Neural crest cell (in vitro differentiated cells): ENCODE measurements around the gene TUBB2B. TPM values are rescaled to one million over a fixed set of nuclear protein-coding genes. Genes with fewer than 3 reads are reported as not detected.
A peak's percentile ranks its signal among the peaks of the same experiment; 100 is the strongest.

Source experiments
- DNase-seq: peaks from one replicate; pipeline ENCODE4 v3.0.0; 2021; ENCODE audit warnings: low read depth, mixed read lengths, low spot score
- H3K27ac Mint-ChIP-seq: one replicate; pipeline ENCODE4 v1.8.0; 2021; ENCODE audit warnings: mild to moderate bottlenecking, mixed read lengths; ENCODE audit not compliant: unreplicated experiment
- H3K27me3 Mint-ChIP-seq: 2 replicates; pipeline ENCODE4 v1.8.0; 2021; ENCODE audit warnings: low read depth, mild to moderate bottlenecking, mixed read lengths
- H3K36me3 Mint-ChIP-seq: 2 replicates; pipeline ENCODE4 v1.8.0; 2021; ENCODE audit warnings: low read depth, mild to moderate bottlenecking, mixed read lengths
- H3K4me1 Mint-ChIP-seq: 2 replicates; pipeline ENCODE4 v1.8.0; 2021; ENCODE audit warnings: mixed read lengths
- H3K4me3 Mint-ChIP-seq: one replicate; pipeline ENCODE4 v1.8.0; 2021; ENCODE audit warnings: mild to moderate bottlenecking, mixed read lengths
- H3K9me3 Mint-ChIP-seq: 2 replicates; pipeline ENCODE4 v1.8.0; 2021; ENCODE audit warnings: mixed read lengths
- total RNA-seq: library from RNA; stranded (reverse); gene quantifications from 2 replicates; pipeline ENCODE4 v1.2.1, GENCODE V29; 2021
- TF ChIP-seq, protein P1 (sequence below): fragments of 200-600 bp; sonication (generic); conservative IDR thresholded peaks from 2 replicates; pipeline ENCODE4 v1.5.0; 2021; ENCODE audit warnings: antibody characterized with exemption, mild to moderate bottlenecking

The TUBB2B gene
- total RNA-seq, 1 donor from 2014 or later, result 665 TPM

DNA sequence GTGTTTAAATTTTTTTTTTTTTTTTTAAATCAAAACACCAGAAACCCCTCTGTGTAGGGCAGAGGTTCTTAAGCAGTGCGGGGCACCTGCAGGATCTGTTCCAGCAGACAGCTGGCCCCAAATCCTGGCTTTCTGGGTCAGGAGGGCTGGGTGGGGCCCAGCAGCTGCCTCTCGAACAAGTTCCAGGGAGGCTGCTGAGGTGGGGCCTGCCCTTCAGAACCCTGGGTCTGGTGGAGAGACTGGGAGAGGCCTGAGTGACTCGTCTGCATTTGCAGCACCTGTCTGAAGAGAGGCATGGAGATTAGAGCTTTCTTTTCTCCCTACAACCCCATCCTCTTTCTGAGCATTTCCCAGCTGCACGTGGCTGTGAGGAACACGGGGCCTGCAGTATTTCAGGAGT, 39.7 kb upstream of the TUBB2B start:
- Mint-ChIP-seq H3K4me3 (no peak overlapping the region), H3K27me3 (no peaks in the 10 kb centered on the region), H3K27ac (no peak overlapping the region), H3K9me3 (no peaks in the 10 kb centered on the region), H3K36me3 (peaks cover 16% of the 10 kb centered on the region), H3K4me1 (peaks cover 9% of the 10 kb centered on the region)
- TF ChIP-seq, protein P1, sequence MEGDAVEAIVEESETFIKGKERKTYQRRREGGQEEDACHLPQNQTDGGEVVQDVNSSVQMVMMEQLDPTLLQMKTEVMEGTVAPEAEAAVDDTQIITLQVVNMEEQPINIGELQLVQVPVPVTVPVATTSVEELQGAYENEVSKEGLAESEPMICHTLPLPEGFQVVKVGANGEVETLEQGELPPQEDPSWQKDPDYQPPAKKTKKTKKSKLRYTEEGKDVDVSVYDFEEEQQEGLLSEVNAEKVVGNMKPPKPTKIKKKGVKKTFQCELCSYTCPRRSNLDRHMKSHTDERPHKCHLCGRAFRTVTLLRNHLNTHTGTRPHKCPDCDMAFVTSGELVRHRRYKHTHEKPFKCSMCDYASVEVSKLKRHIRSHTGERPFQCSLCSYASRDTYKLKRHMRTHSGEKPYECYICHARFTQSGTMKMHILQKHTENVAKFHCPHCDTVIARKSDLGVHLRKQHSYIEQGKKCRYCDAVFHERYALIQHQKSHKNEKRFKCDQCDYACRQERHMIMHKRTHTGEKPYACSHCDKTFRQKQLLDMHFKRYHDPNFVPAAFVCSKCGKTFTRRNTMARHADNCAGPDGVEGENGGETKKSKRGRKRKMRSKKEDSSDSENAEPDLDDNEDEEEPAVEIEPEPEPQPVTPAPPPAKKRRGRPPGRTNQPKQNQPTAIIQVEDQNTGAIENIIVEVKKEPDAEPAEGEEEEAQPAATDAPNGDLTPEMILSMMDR, result no peak
- DNase-seq, result no peak

- Mint-ChIP-seq H3K27ac (no peak overlapping the region), H3K4me3 (no peak overlapping the region), H3K4me1 (peaks cover 17% of the 10 kb centered on the region), H3K27me3 (no peaks in the 10 kb centered on the region), H3K9me3 (no peaks in the 10 kb centered on the region), H3K36me3 (peaks cover 11% of the 10 kb centered on the region)
- TF ChIP-seq, protein P1, result no peak
- DNase-seq, result no peak
Observed at GRCh38 chr6:3266170-3266569, 38.7 kb upstream of the TUBB2B start.

- H3K9me3 Mint-ChIP-seq, result no peaks in the 10 kb centered on the region
- H3K4me3 Mint-ChIP-seq, result no peak overlapping the region
- TF ChIP-seq, protein P1, result no peak
- H3K36me3 Mint-ChIP-seq, result peaks cover 9% of the 10 kb centered on the region
- H3K4me1 Mint-ChIP-seq, result peaks cover 22% of the 10 kb centered on the region
- DNase-seq, result no peak
- H3K27ac Mint-ChIP-seq, result no peak overlapping the region
- H3K27me3 Mint-ChIP-seq, result no peaks in the 10 kb centered on the region
Observed at GRCh38 chr6:3265671-3266070, 38.2 kb upstream of the TUBB2B start.

GRCh38 chr6:3264356-3264755, 36.9 kb upstream of the TUBB2B start:
- no peak overlapping the region for H3K4me3 Mint-ChIP-seq
- DNase-seq, result no peak
- H3K36me3 Mint-ChIP-seq, result peaks cover 4% of the 10 kb centered on the region

GRCh38 chr6:3263096-3263495, 35.6 kb upstream of the TUBB2B start:
- no peak for DNase-seq
- peaks cover 35% of the 10 kb centered on the region for H3K4me1 Mint-ChIP-seq
- peak overlapping the region; percentile 61 for H3K4me3 Mint-ChIP-seq
- no peaks in the 10 kb centered on the region for H3K36me3 Mint-ChIP-seq
- H3K27ac Mint-ChIP-seq, result no peak overlapping the region
- H3K27me3 Mint-ChIP-seq, result no peaks in the 10 kb centered on the region
- TF ChIP-seq, protein P1, result no peak
- H3K9me3 Mint-ChIP-seq, result no peaks in the 10 kb centered on the region

More at GRCh38 chr6:3264356-3264755, 36.9 kb upstream of the TUBB2B start:
- TF ChIP-seq, protein P1, result no peak
- Mint-ChIP-seq H3K4me1 (peaks cover 33% of the 10 kb centered on the region), H3K27ac (no peak overlapping the region), H3K9me3 (no peaks in the 10 kb centered on the region), H3K27me3 (no peaks in the 10 kb centered on the region)

DNA sequence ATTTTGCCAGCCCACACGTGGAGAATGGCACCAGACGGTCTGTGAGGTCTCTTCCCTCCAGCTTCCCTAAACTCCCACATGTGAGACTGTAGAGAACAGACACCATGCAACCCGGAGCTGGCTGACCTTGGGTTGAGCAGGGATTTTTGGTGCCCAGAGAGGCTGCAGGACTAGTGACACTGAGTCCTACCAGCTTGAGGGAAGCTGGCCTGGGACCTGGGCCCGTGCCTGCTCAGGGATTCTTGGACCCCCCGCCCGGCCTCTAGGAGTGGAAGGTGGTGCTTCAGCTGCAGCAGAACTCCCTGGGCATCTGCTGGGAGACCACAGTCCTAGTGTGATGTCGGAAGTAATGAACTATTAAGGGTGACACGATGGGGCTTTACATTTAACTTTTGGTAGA, 34.5 kb upstream of the TUBB2B start:
- Mint-ChIP-seq H3K9me3 (no peaks in the 10 kb centered on the region), H3K27me3 (no peaks in the 10 kb centered on the region), H3K36me3 (no peaks in the 10 kb centered on the region), H3K4me3 (peak overlapping the region; percentile 68), H3K4me1 (peaks cover 35% of the 10 kb centered on the region), H3K27ac (no peak overlapping the region)
- TF ChIP-seq, protein P1, result no peak
- DNase-seq, result no peak
